ENCODE results near the gene ADGRE1.

DNA sequence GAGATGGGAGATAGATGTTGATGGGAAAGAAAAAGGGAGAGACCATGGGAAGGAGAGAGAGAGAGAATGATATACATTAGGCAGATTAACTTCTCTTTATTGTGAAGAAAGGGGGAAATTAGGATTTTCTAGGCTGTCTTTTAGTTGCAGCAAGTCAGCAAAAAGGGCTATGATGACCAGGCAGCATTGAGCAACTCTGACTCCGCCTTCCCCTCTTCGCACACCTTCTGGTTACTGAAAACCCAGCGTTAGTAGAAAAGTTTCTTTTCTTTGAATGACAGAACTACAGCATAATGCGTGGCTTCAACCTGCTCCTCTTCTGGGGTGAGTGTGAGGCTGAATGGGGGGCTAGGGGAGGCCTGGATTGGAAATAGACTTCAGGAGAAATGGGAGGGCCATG lies at the start of gene ADGRE1:
- TF ChIP-seq, protein P1, sequence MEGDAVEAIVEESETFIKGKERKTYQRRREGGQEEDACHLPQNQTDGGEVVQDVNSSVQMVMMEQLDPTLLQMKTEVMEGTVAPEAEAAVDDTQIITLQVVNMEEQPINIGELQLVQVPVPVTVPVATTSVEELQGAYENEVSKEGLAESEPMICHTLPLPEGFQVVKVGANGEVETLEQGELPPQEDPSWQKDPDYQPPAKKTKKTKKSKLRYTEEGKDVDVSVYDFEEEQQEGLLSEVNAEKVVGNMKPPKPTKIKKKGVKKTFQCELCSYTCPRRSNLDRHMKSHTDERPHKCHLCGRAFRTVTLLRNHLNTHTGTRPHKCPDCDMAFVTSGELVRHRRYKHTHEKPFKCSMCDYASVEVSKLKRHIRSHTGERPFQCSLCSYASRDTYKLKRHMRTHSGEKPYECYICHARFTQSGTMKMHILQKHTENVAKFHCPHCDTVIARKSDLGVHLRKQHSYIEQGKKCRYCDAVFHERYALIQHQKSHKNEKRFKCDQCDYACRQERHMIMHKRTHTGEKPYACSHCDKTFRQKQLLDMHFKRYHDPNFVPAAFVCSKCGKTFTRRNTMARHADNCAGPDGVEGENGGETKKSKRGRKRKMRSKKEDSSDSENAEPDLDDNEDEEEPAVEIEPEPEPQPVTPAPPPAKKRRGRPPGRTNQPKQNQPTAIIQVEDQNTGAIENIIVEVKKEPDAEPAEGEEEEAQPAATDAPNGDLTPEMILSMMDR (IDR thresholded peaks at IDR 0.05; ENCODE audit: low read depth, low read length, missing input control), result no peak
- TF ChIP-seq TAF1 (conservative IDR thresholded peaks at IDR 0.05) (no peak), HNF4G (IDR thresholded peaks at IDR 0.05) (no peak), RAD21 (IDR thresholded peaks at IDR 0.05) (no peak), SP1 (IDR thresholded peaks at IDR 0.05) (no peak), YY1 (IDR thresholded peaks at IDR 0.05) (no peak), HNF4A (conservative IDR thresholded peaks at IDR 0.05) (no peak), JUND (IDR thresholded peaks at IDR 0.05) (no peak), GABPA (IDR thresholded peaks at IDR 0.05 in 1 of 2, conservative IDR thresholded peaks at IDR 0.05 in 1 of 2) (no peak)
- TF ChIP-seq, protein P2, sequence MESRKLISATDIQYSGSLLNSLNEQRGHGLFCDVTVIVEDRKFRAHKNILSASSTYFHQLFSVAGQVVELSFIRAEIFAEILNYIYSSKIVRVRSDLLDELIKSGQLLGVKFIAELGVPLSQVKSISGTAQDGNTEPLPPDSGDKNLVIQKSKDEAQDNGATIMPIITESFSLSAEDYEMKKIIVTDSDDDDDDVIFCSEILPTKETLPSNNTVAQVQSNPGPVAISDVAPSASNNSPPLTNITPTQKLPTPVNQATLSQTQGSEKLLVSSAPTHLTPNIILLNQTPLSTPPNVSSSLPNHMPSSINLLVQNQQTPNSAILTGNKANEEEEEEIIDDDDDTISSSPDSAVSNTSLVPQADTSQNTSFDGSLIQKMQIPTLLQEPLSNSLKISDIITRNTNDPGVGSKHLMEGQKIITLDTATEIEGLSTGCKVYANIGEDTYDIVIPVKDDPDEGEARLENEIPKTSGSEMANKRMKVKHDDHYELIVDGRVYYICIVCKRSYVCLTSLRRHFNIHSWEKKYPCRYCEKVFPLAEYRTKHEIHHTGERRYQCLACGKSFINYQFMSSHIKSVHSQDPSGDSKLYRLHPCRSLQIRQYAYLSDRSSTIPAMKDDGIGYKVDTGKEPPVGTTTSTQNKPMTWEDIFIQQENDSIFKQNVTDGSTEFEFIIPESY (IDR thresholded peaks at IDR 0.05), result no peak
- TF ChIP-seq, protein P3, sequence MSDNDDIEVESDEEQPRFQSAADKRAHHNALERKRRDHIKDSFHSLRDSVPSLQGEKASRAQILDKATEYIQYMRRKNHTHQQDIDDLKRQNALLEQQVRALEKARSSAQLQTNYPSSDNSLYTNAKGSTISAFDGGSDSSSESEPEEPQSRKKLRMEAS (IDR thresholded peaks at IDR 0.05), result no peak
